ENCODE results near the gene PCDHGA11. TPM values are rescaled to one million over a fixed set of nuclear protein-coding genes. Genes with fewer than 3 reads are reported as not detected.

The PCDHGA11 gene
- total RNA-seq, 4 donors from 2014 or later = 2.6 to 5.8 (median 4.4) TPM

GRCh38 chr5:141465351-141465750, 44.5 kb downstream of the PCDHGA11 start:
- H3K4me1 ChIP-seq = no peaks in the 10 kb centered on the region
- DNase-seq = no peak
- H3K9me3 ChIP-seq = peaks cover 0 to 3% of the 10 kb centered on the region in 2 donors
- no peak for TF ChIP-seq POLR2A (IDR thresholded peaks at IDR 0.05)
- TF ChIP-seq EP300 (IDR thresholded peaks at IDR 0.05; ENCODE audit: low read depth) = no peak
- no peak for TF ChIP-seq POLR2AphosphoS5 (IDR thresholded peaks at IDR 0.05)
- no peak for TF ChIP-seq CTCF (IDR thresholded peaks at IDR 0.05)
- no peak overlapping the region for H3K4me3 ChIP-seq
- no peaks in the 10 kb centered on the region for H3K27me3 ChIP-seq
- in situ Hi-C loops (cut with MboI; ENCODE audit: low pct_ligation_motif_present in 1 of 4, low pct_unique_long_range_greater_than_20kb in 1 of 4, low sequenced_read_pairs in 3 of 4) = no loop called here
- intact Hi-C loops (cut with DNase I; ENCODE audit: low total_unique reads) = no loop called here
- no peaks in the 10 kb centered on the region for H3K36me3 ChIP-seq
- H3K27ac ChIP-seq = no peak overlapping the region
- WGBS, 2 donors (ENCODE audit: low coverage in 1 of 2) = 98 to 100% methylated on average over 1 to 3 of the region's 3 CpGs

Other genes with a start within 250 kb of the PCDHGA11 start
- gene PCDHB7, start 248.4 kb upstream of the PCDHGA11 start, total RNA-seq = 1 to 10 TPM in 1 of 4 donors, under 1 TPM in 3; 0.37 to 1.6 (median 0.67) TPM
- gene PCDHB8, start 243.3 kb upstream of the PCDHGA11 start, total RNA-seq = under 1 TPM in 2 of 4 donors, not detected in 2; 0.14 to 0.16 TPM
- 1 to 10 TPM in 1 of 4 donors, under 1 TPM in 3; 0.20 to 1.6 (median 0.65) TPM for gene PCDHB16, start 238.7 kb upstream of the PCDHGA11 start, total RNA-seq
- 1 to 10 TPM in 1 of 4 donors, under 1 TPM in 2, not detected in 1; 0.40 to 1.6 (median 0.64) TPM for gene PCDHB9, start 233.9 kb upstream of the PCDHGA11 start, total RNA-seq
- 1 to 10 TPM in 1 of 4 donors, under 1 TPM in 2, not detected in 1; 0.68 to 1.1 (median 0.79) TPM for gene PCDHB10, start 228.7 kb upstream of the PCDHGA11 start, total RNA-seq
- gene PCDHB11, start 221.4 kb upstream of the PCDHGA11 start, total RNA-seq = 1 to 10 TPM in 1 of 4 donors, under 1 TPM in 3; 0.20 to 1.5 (median 0.61) TPM
- gene PCDHB12, start 212.3 kb upstream of the PCDHGA11 start, total RNA-seq = 1 to 10 TPM in 2 of 4 donors, under 1 TPM in 2; 0.40 to 1.9 (median 1.1) TPM
- 1 to 10 TPM; 1.8 to 4.1 (median 2.5) TPM for gene PCDHB13, start 207.1 kb upstream of the PCDHGA11 start, total RNA-seq
- 1 to 10 TPM; 1.4 to 3.3 (median 2.8) TPM for gene PCDHB14, start 197.7 kb upstream of the PCDHGA11 start, total RNA-seq
- 1 to 10 TPM in 3 of 4 donors, under 1 TPM in 1; 0.75 to 5.6 (median 1.1) TPM for gene PCDHB15, start 175.7 kb upstream of the PCDHGA11 start, total RNA-seq
- 1 to 10 TPM in 2 of 4 donors, not detected in 2; 1.4 to 1.8 TPM for gene SLC25A2, start 117.0 kb upstream of the PCDHGA11 start, total RNA-seq
- gene TAF7, start 100.3 kb upstream of the PCDHGA11 start, total RNA-seq = 10 to 100 TPM; 41.9 to 62.5 (median 50.3) TPM
- under 1 TPM in 2 of 4 donors, not detected in 2; 0.55 to 0.64 TPM for gene PCDHGA1, start 90.5 kb upstream of the PCDHGA11 start, total RNA-seq
- 1 to 10 TPM in 3 of 4 donors, under 1 TPM in 1; 0.68 to 1.9 (median 1.6) TPM for gene PCDHGA2, start 82.3 kb upstream of the PCDHGA11 start, total RNA-seq
- gene PCDHGA3, start 77.2 kb upstream of the PCDHGA11 start, total RNA-seq = 1 to 10 TPM in 2 of 4 donors, under 1 TPM in 2; 0.55 to 4.9 (median 1.1) TPM
- 10 to 100 TPM in 1 of 4 donors, 1 to 10 TPM in 2, under 1 TPM in 1; 0.96 to 10.5 (median 3.4) TPM for gene PCDHGB1, start 71.0 kb upstream of the PCDHGA11 start, total RNA-seq
- 10 to 100 TPM in 1 of 4 donors, 1 to 10 TPM in 2, not detected in 1; 1.4 to 18.0 (median 1.6) TPM for gene PCDHGA4, start 66.0 kb upstream of the PCDHGA11 start, total RNA-seq
- 10 to 100 TPM in 1 of 4 donors, 1 to 10 TPM in 3; 2.1 to 12.7 (median 3.2) TPM for gene PCDHGB2, start 61.1 kb upstream of the PCDHGA11 start, total RNA-seq
- gene PCDHGA5, start 56.9 kb upstream of the PCDHGA11 start, total RNA-seq = 1 to 10 TPM in 3 of 4 donors, not detected in 1; 2.5 to 4.1 (median 3.4) TPM
- 1 to 10 TPM; 1.4 to 3.8 (median 2.6) TPM for gene PCDHGB3, start 50.8 kb upstream of the PCDHGA11 start, total RNA-seq
- 1 to 10 TPM; 2.4 to 7.5 (median 3.7) TPM for gene PCDHGA6, start 47.2 kb upstream of the PCDHGA11 start, total RNA-seq
- 1 to 10 TPM; 2.0 to 8.6 (median 3.2) TPM for gene PCDHGA7, start 38.3 kb upstream of the PCDHGA11 start, total RNA-seq
- 1 to 10 TPM in 2 of 4 donors, under 1 TPM in 2; 0.40 to 4.4 (median 2.4) TPM for gene PCDHGB4, start 33.4 kb upstream of the PCDHGA11 start, total RNA-seq
- 10 to 100 TPM in 1 of 4 donors, 1 to 10 TPM in 3; 1.5 to 11.5 (median 2.5) TPM for gene PCDHGA8, start 28.4 kb upstream of the PCDHGA11 start, total RNA-seq
- gene PCDHGB5, start 23.1 kb upstream of the PCDHGA11 start, total RNA-seq = 10 to 100 TPM in 2 of 4 donors, 1 to 10 TPM in 2; 5.3 to 23.3 (median 9.2) TPM
- gene PCDHGA9, start 18.3 kb upstream of the PCDHGA11 start, total RNA-seq = 1 to 10 TPM; 1.2 to 4.6 (median 3.4) TPM
- 1 to 10 TPM; 1.9 to 5.9 (median 4.7) TPM for gene PCDHGB6, start 13.0 kb upstream of the PCDHGA11 start, total RNA-seq
- gene PCDHGA10, start 8.1 kb upstream of the PCDHGA11 start, total RNA-seq = 1 to 10 TPM; 4.0 to 6.5 (median 6.1) TPM
- gene PCDHGB7, start 3.4 kb upstream of the PCDHGA11 start, total RNA-seq = 10 to 100 TPM in 1 of 4 donors, 1 to 10 TPM in 3; 7.0 to 10.1 (median 9.1) TPM
- gene PCDHGA12, start 9.5 kb downstream of the PCDHGA11 start, total RNA-seq = 10 to 100 TPM in 1 of 4 donors, 1 to 10 TPM in 3; 1.6 to 14.2 (median 4.8) TPM
- gene PCDHGC3, start 54.9 kb downstream of the PCDHGA11 start, total RNA-seq = 10 to 100 TPM in 3 of 4 donors, 1 to 10 TPM in 1; 6.0 to 17.0 (median 13.6) TPM
- gene PCDHGC4, start 64.0 kb downstream of the PCDHGA11 start, total RNA-seq = 10 to 100 TPM in 1 of 4 donors, 1 to 10 TPM in 3; 1.8 to 26.5 (median 2.7) TPM
- 1 to 10 TPM in 2 of 4 donors, under 1 TPM in 2; 0.20 to 2.5 (median 1.0) TPM for gene PCDHGC5, start 68.0 kb downstream of the PCDHGA11 start, total RNA-seq
- 100 to 1,000 TPM in 1 of 4 donors, 10 to 100 TPM in 3; 55.4 to 150 (median 91.4) TPM for gene DIAPH1, start 197.9 kb downstream of the PCDHGA11 start, total RNA-seq
- gene HDAC3, start 215.8 kb downstream of the PCDHGA11 start, total RNA-seq = 10 to 100 TPM; 12.7 to 45.1 (median 40.2) TPM
- 10 to 100 TPM in 1 of 4 donors, 1 to 10 TPM in 3; 4.4 to 19.1 (median 7.5) TPM for gene RELL2, start 215.9 kb downstream of the PCDHGA11 start, total RNA-seq
- gene FCHSD1, start 230.4 kb downstream of the PCDHGA11 start, total RNA-seq = 10 to 100 TPM; 26.1 to 69.9 (median 43.1) TPM